ENCODE results near the gene GOSR2.

Gene GOSR2

GRCh38 chr17:46922804-46923635 lies at the start of gene GOSR2:
TSS of gene GOSR2 (plus strand) at chr17:46923160. CDS start at chr17:46923193, 33 bp downstream.
- DNase-seq: peak; percentile 89 to 92

GRCh38 chr17:46873941-46874645 lies 48.9 kb upstream of the GOSR2 start:
- DNase-seq: no peak

GRCh38 chr17:46874906-46875305 lies 48.1 kb upstream of the GOSR2 start:
- DNase-seq: no peak

GRCh38 chr17:46875849-46876352 lies 47.1 kb upstream of the GOSR2 start:
- no peak for DNase-seq

- DNase-seq: no peak
Measured at GRCh38 chr17:46876353-46876887, 46.5 kb upstream of the GOSR2 start.

- no peak for DNase-seq
Measured at GRCh38 chr17:46876926-46877325, 46.0 kb upstream of the GOSR2 start.

- DNase-seq: no peak
Measured at GRCh38 chr17:46877466-46877865, 45.5 kb upstream of the GOSR2 start.

GRCh38 chr17:46878055-46878454 lies 44.9 kb upstream of the GOSR2 start:
- peak in 1 of 2 donors; percentile 21 for DNase-seq

GRCh38 chr17:46879101-46879500 lies 43.9 kb upstream of the GOSR2 start:
- DNase-seq: no peak

- DNase-seq: no peak
Measured at GRCh38 chr17:46881015-46881414, 41.9 kb upstream of the GOSR2 start.

- DNase-seq: no peak
Measured at GRCh38 chr17:46882666-46883065, 40.3 kb upstream of the GOSR2 start.

- DNase-seq: no peak
Measured at GRCh38 chr17:46883871-46884520, 39.0 kb upstream of the GOSR2 start.

- DNase-seq: no peak
Measured at GRCh38 chr17:46884552-46884951, 38.4 kb upstream of the GOSR2 start.

DNA sequence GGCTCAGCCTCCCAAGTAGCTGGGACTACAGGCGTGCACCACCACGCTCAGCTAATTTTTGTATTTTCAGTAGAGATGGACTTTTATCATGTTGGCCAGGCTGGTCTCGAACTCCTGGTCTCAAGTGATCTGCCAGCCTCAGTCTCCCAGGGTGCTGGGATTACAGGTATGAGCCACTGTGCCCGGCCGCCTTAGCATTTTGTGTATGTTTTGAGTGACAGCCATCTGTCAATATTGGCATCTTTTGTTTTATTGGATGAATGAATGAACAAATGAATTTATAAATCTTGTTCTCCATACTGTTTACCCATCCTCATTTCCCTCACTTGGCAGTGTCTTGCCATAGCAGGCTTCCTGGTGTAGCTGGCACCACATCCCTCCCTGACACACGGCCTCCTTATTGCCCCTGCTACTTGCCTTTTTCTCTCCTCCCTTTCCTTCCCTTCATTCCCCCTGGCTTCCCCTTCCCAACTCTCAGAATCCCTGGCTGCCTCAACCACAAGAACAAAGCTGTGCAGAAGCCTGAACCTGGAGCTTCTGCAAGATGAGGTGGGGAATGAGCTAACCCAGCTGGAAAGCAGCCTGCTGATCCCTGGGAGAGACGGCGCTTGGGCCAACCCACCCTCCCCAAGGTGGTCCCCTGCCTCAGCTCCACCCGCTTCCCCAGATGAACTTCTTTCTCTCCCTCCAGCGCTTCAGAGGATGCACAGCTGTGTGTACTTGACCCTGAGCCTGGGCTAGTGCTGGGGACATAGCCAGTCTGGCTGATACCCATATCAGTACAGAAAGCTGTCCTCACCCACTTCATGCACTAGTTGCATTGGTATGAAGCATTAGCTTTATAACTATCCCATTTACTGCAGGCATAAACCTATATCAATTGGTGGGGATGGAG lies 37.3 kb upstream of the GOSR2 start:
- no peak for DNase-seq

DNA sequence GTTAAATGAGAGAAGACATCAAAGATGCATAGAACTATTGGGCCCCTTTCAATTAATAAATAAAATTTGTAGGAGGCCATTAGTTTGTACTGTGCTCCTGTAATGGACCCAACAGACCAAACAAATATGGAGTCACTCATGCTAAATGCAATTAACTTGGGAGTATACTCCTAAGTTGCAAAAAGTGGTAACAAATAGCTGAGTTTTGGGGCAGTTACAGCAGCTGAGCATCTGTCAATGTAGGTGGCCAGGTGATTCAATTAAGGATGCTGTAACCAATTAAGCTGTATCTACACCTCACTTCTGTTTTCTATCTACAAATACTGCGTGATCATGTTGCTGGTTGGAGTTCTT lies 36.7 kb upstream of the GOSR2 start:
- DNase-seq: no peak

DNA sequence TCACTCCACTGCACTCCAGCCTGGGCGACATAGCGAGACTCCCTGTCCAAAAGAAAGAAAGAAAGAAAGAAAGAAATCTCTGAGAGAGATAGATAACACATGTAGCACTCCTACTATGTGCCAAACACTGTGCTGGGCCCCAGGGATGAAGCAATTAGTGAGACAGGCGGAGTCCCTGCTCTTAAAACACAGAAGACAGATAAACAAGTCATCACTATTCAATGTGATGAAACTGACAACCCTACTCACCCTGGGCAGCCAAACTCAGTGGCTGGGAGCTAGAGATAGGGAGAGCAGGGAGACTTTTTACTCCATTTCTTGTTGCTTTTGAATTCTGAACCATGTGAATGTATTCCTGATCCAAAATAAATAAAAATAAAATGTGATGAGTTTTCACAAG lies 35.2 kb upstream of the GOSR2 start:
- no peak for DNase-seq

DNA sequence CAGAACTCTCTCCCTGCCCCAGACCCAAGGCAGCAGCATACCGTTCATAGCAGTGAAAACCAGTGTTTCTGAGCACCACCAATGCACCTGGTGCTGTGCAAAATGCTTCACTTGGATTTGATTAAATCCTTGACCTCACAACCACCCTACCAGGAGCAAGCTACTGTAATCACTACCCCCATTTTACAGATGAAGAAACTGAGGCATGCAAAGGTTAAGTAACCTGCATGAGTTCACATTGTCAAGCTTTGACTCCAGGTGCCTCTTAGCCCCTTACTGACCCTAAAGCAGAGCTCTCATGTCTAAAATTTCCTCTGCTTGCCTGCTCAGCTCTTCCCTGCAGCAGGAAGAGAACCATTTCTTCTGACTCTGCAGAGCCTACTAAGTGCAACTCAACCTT lies 34.2 kb upstream of the GOSR2 start:
- DNase-seq: no peak

DNA sequence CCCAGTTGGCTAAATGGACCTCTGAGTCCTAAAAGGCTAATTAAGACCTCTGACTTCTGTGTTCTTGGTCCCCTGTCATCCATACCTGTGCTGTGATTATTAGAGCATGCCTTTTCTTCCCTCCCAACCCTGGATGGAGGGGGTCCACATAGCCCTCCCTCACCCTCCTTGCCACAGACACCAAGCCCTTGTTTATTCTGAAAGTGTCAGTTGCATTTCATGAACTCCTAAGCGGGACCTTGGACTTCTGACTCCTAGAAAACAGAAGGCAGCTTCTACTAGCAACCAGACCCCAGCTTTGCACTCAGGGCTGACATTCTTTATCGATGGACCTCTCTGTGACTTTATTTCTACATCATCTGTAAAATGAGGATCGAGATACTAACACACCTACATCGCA lies 33.4 kb upstream of the GOSR2 start:
- no peak for DNase-seq

GRCh38 chr17:46889992-46890564 lies 32.9 kb upstream of the GOSR2 start:
- no peak for DNase-seq

DNA sequence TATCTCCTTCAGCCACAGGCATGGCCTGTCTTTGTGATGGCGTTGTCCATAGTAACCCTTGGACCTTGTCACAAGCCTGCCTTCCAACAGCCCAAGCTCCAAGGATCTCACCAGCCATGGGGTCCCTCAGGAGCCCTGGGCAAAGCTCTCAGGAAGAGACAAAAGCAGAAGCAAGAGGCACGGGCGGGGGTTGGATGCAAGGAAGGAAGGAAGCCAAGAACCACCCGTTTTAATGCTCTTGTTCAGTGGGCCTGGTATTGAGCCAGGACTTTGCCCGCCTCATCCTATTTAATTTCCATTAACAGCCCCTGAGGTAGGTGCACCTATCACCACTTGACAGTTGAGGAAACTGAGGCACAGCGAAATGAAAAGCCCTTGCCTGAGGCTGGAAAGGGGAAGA lies 32.3 kb upstream of the GOSR2 start:
- DNase-seq: no peak

GRCh38 chr17:46892192-46892703 lies 30.7 kb upstream of the GOSR2 start:
- no peak for DNase-seq

- DNase-seq: no peak
Measured at GRCh38 chr17:46894024-46894423, 28.9 kb upstream of the GOSR2 start.
